Measurements from ENCODE around the gene LILRB3.
A peak's percentile ranks its signal among the peaks of the same experiment; 100 is the strongest.
"Not testable (repeated sequence)": the region's sequence is repeated elsewhere in the genome, so short reads cannot be mapped to it uniquely, and the experiment has no call there.

LILRB3 gene

DNA sequence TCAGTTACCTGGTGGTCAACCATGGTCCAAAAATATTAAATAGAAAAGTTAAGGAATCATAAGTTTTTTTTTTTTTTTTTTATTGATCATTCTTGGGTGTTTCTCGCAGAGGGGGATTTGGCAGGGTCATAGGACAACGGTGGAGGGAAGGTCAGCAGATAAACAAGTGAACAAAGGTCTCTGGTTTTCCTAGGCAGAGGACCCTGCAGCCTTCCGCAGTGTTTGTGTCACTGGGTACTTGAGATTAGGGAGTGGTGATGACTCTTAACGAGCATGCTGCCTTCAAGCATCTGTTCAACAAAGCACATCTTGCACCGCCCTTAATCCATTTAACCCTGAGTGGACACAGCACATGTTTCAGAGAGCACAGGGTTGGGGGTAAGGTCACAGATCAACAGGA is 8.6 kb downstream of the LILRB3 start:
- H4K5ac ChIP-seq (ENCODE audit: low read length); H3K18ac ChIP-seq (ENCODE audit: low read length); H3K79me1 ChIP-seq (ENCODE audit: low read length); H2BK15ac ChIP-seq (replicated peaks; ENCODE audit: low read depth); H3K4me2 ChIP-seq (ENCODE audit: low read length); H3K23ac ChIP-seq (ENCODE audit: low read length); H3K79me2 ChIP-seq (ENCODE audit: control insufficient read depth, insufficient read depth, low read length); H2BK120ac ChIP-seq (ENCODE audit: low read depth, low read length); H3K56ac ChIP-seq (ENCODE audit: low read length); H4K8ac ChIP-seq (ENCODE audit: low read depth, low read length); H2AK5ac ChIP-seq (ENCODE audit: low read length); H3K9ac ChIP-seq (ENCODE audit: low read length); H3K27ac ChIP-seq (ENCODE audit: low read depth, low read length); H3K4me3 ChIP-seq (ENCODE audit: low read length); H3K4ac ChIP-seq (ENCODE audit: low read depth, low read length); DNase-seq; H3K27me3 ChIP-seq (ENCODE audit: insufficient read depth, low read length, poor library complexity); H3K36me3 ChIP-seq (ENCODE audit: control insufficient read depth, insufficient read depth, low read length); H3K4me1 ChIP-seq (ENCODE audit: control insufficient read depth, low read depth, low read length); H2BK5ac ChIP-seq (ENCODE audit: low read length): not testable (repeated sequence)
- no CpG with 5 or more reads among the region's 5 CpGs for WGBS (ENCODE audit: extremely low coverage, insufficient coverage, low lambda C conversion rate)

- Histone ChIP-seq H3K27ac (ENCODE audit: low read depth, low read length) (no peak overlapping the region), H3K18ac (ENCODE audit: low read length) (no peak overlapping the region)
- no CpG with 5 or more reads among the region's 12 CpGs for WGBS (ENCODE audit: extremely low coverage, insufficient coverage, low lambda C conversion rate)
These were observed 11.6 kb downstream of the LILRB3 start for GRCh38 chr19:54211235-54211634.

DNA sequence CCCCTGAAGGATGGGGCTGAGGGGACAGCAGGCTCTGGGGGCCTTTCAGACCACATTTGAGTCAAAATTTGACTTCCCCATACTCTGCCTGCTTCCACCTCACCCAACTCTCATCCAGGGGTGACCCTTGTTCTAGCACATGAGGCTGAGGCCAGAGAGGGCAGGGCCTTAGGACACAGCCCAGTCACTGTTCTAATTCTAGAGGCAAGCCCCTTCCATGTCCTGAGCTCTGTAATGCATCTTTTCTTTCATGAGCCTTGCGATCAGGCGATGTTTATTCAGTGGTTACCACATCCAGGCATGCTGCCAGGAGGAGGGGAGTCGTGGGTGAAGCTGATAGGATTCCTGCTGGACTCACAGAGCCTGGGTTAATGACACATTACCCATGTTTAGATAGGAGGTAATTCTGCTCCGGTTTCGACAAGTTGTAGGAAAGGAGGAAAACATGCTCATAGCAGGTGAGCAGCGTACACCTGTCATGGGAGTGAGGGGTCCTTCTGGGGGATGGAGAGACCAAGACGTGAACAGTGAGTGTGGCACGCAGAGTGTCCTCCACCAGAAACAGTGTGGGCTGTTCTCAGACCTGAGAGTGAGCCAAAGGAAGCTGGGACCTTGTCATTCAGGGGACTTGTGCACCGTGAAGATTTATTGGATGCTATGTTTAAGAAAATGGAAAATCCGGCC is 12.9 kb downstream of the LILRB3 start:
- no peak overlapping the region for H3K23ac ChIP-seq (ENCODE audit: low read length)
- peaks cover 16% of the 10 kb centered on the region for H3K79me1 ChIP-seq (ENCODE audit: low read length)
- H3K56ac ChIP-seq (ENCODE audit: low read length): no peak overlapping the region
- H3K4me2 ChIP-seq (ENCODE audit: low read length): no peak overlapping the region
- no peak overlapping the region for H2BK120ac ChIP-seq (ENCODE audit: low read depth, low read length)
- peak; percentile 36 for DNase-seq
- H3K9ac ChIP-seq (ENCODE audit: low read length): no peak overlapping the region
- no peak overlapping the region for H3K27ac ChIP-seq (ENCODE audit: low read depth, low read length)
- no peak overlapping the region for H2BK15ac ChIP-seq (replicated peaks; ENCODE audit: low read depth)
- no peak overlapping the region for H4K8ac ChIP-seq (ENCODE audit: low read depth, low read length)
- no CpG with 5 or more reads among the region's 10 CpGs for WGBS (ENCODE audit: extremely low coverage, insufficient coverage, low lambda C conversion rate)
- H2AK5ac ChIP-seq (ENCODE audit: low read length): no peak overlapping the region
- H2BK5ac ChIP-seq (ENCODE audit: low read length): no peak overlapping the region
- H3K4me1 ChIP-seq (ENCODE audit: control insufficient read depth, low read depth, low read length): no peaks in the 10 kb centered on the region
- H3K4ac ChIP-seq (ENCODE audit: low read depth, low read length): no peak overlapping the region
- no peak overlapping the region for H3K4me3 ChIP-seq (ENCODE audit: low read length)
- H3K36me3 ChIP-seq (ENCODE audit: control insufficient read depth, insufficient read depth, low read length): peaks cover 25% of the 10 kb centered on the region
- H3K27me3 ChIP-seq (ENCODE audit: insufficient read depth, low read length, poor library complexity): no peaks in the 10 kb centered on the region
- H3K18ac ChIP-seq (ENCODE audit: low read length): no peak overlapping the region
- H4K5ac ChIP-seq (ENCODE audit: low read length): no peak overlapping the region
- peaks cover 25% of the 10 kb centered on the region for H3K79me2 ChIP-seq (ENCODE audit: control insufficient read depth, insufficient read depth, low read length)

More at GRCh38 chr19:54211235-54211634, 11.6 kb downstream of the LILRB3 start:
- Histone ChIP-seq H4K8ac (ENCODE audit: low read depth, low read length) (no peak overlapping the region), H3K4me1 (ENCODE audit: control insufficient read depth, low read depth, low read length) (no peaks in the 10 kb centered on the region), H2AK5ac (ENCODE audit: low read length) (no peak overlapping the region), H3K4me3 (ENCODE audit: low read length) (no peak overlapping the region), H3K23ac (ENCODE audit: low read length) (no peak overlapping the region), H3K27me3 (ENCODE audit: insufficient read depth, low read length, poor library complexity) (no peaks in the 10 kb centered on the region), H3K9ac (ENCODE audit: low read length) (no peak overlapping the region), H2BK15ac (replicated peaks; ENCODE audit: low read depth) (no peak overlapping the region), H3K4ac (ENCODE audit: low read depth, low read length) (no peak overlapping the region), H3K4me2 (ENCODE audit: low read length) (no peak overlapping the region), H3K79me2 (ENCODE audit: control insufficient read depth, insufficient read depth, low read length) (peaks cover 13% of the 10 kb centered on the region), H2BK5ac (ENCODE audit: low read length) (no peak overlapping the region), H4K5ac (ENCODE audit: low read length) (no peak overlapping the region), H3K79me1 (ENCODE audit: low read length) (peaks cover 11% of the 10 kb centered on the region), H3K36me3 (ENCODE audit: control insufficient read depth, insufficient read depth, low read length) (peaks cover 18% of the 10 kb centered on the region), H2BK120ac (ENCODE audit: low read depth, low read length) (no peak overlapping the region), H3K56ac (ENCODE audit: low read length) (no peak overlapping the region)
- DNase-seq: no peak

GRCh38 chr19:54209058-54209810 is 13.6 kb downstream of the LILRB3 start:
- Histone ChIP-seq H3K27ac (ENCODE audit: low read depth, low read length) (no peak overlapping the region), H3K23ac (ENCODE audit: low read length) (no peak overlapping the region), H3K79me1 (ENCODE audit: low read length) (peaks cover 19% of the 10 kb centered on the region), H3K18ac (ENCODE audit: low read length) (no peak overlapping the region), H3K4me1 (ENCODE audit: control insufficient read depth, low read depth, low read length) (no peaks in the 10 kb centered on the region), H2AK5ac (ENCODE audit: low read length) (no peak overlapping the region), H4K5ac (ENCODE audit: low read length) (no peak overlapping the region), H2BK5ac (ENCODE audit: low read length) (no peak overlapping the region), H3K56ac (ENCODE audit: low read length) (no peak overlapping the region), H3K4ac (ENCODE audit: low read depth, low read length) (no peak overlapping the region), H3K36me3 (ENCODE audit: control insufficient read depth, insufficient read depth, low read length) (peaks cover 27% of the 10 kb centered on the region), H4K8ac (ENCODE audit: low read depth, low read length) (no peak overlapping the region), H3K27me3 (ENCODE audit: insufficient read depth, low read length, poor library complexity) (no peaks in the 10 kb centered on the region), H3K9ac (ENCODE audit: low read length) (no peak overlapping the region), H2BK15ac (replicated peaks; ENCODE audit: low read depth) (no peak overlapping the region), H3K4me3 (ENCODE audit: low read length) (no peak overlapping the region), H2BK120ac (ENCODE audit: low read depth, low read length) (no peak overlapping the region), H3K79me2 (ENCODE audit: control insufficient read depth, insufficient read depth, low read length) (peaks cover 32% of the 10 kb centered on the region), H3K4me2 (ENCODE audit: low read length) (no peak overlapping the region)
- DNase-seq: peak; percentile 39
- no CpG with 5 or more reads among the region's 24 CpGs for WGBS (ENCODE audit: extremely low coverage, insufficient coverage, low lambda C conversion rate)

DNA sequence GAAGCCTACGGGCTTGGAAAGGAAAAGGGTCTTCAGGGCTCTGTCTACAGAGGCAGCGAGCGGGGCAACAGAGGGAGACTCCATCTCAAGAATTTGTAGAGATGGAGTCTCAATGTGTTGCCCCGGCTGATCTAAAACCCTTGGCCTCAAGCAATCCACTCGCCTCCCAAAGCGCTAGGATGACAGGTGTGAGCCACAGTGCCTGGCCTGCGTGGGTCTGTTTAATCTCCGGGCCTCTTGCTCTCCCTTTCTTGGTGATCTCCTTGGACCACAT is 14.1 kb downstream of the LILRB3 start:
- H3K4me3 ChIP-seq (ENCODE audit: low read length): no peak overlapping the region
- no peak overlapping the region for H4K5ac ChIP-seq (ENCODE audit: low read length)
- H2BK120ac ChIP-seq (ENCODE audit: low read depth, low read length): no peak overlapping the region
- no peak overlapping the region for H2AK5ac ChIP-seq (ENCODE audit: low read length)
- H3K36me3 ChIP-seq (ENCODE audit: control insufficient read depth, insufficient read depth, low read length): peaks cover 29% of the 10 kb centered on the region
- H3K56ac ChIP-seq (ENCODE audit: low read length): no peak overlapping the region
- H3K4me2 ChIP-seq (ENCODE audit: low read length): no peak overlapping the region
- DNase-seq: peak; percentile 34
- no peaks in the 10 kb centered on the region for H3K4me1 ChIP-seq (ENCODE audit: control insufficient read depth, low read depth, low read length)
- no peak overlapping the region for H3K23ac ChIP-seq (ENCODE audit: low read length)
- no peak overlapping the region for H3K9ac ChIP-seq (ENCODE audit: low read length)
- no CpG with 5 or more reads among the region's 8 CpGs for WGBS (ENCODE audit: extremely low coverage, insufficient coverage, low lambda C conversion rate)
- no peak overlapping the region for H3K27ac ChIP-seq (ENCODE audit: low read depth, low read length)
- peaks cover 19% of the 10 kb centered on the region for H3K79me1 ChIP-seq (ENCODE audit: low read length)
- no peak overlapping the region for H2BK5ac ChIP-seq (ENCODE audit: low read length)
- no peak overlapping the region for H4K8ac ChIP-seq (ENCODE audit: low read depth, low read length)
- H3K4ac ChIP-seq (ENCODE audit: low read depth, low read length): no peak overlapping the region
- H3K18ac ChIP-seq (ENCODE audit: low read length): no peak overlapping the region
- no peak overlapping the region for H2BK15ac ChIP-seq (replicated peaks; ENCODE audit: low read depth)
- H3K79me2 ChIP-seq (ENCODE audit: control insufficient read depth, insufficient read depth, low read length): peaks cover 37% of the 10 kb centered on the region
- no peaks in the 10 kb centered on the region for H3K27me3 ChIP-seq (ENCODE audit: insufficient read depth, low read length, poor library complexity)

Measured in mesendoderm (in vitro differentiated cells).